IPS DF 6.9 (cell line): ENCODE data around the gene PRRC2B.

Experiments used
- DNase-seq: peaks from one replicate; pipeline ENCODE4 v3.0.0-alpha.2; 2013; ENCODE audit warnings: low read depth, low spot score
- H3K27ac ChIP-seq: one replicate; pipeline ENCODE4 v1.5.1; 2013; ENCODE audit warnings: low read length, control low read depth
- H3K27me3 ChIP-seq: 2 replicates; pipeline ENCODE4 v1.6.1; 2013; ENCODE audit warnings: mild to moderate bottlenecking, low read length; ENCODE audit not compliant: control insufficient read depth, insufficient read depth
- H3K36me3 ChIP-seq: 2 replicates; pipeline ENCODE4 v1.6.1; 2013; ENCODE audit warnings: low read length; ENCODE audit not compliant: control insufficient read depth, insufficient read depth
- H3K4me1 ChIP-seq: 2 replicates; pipeline ENCODE4 v1.6.1; 2013; ENCODE audit warnings: low read length; ENCODE audit not compliant: control insufficient read depth, insufficient read depth
- H3K4me3 ChIP-seq: 2 replicates; pipeline ENCODE4 v1.5.1; 2013; ENCODE audit warnings: mild to moderate bottlenecking, low read length
- H3K9me3 ChIP-seq: 2 replicates; pipeline ENCODE4 v1.6.1; 2013; ENCODE audit warnings: low read length, inconsistent platforms; ENCODE audit not compliant: control insufficient read depth, insufficient read depth
- WGBS: extraction: QIAGEN DNeasy Blood & Tissue Kit; methylation state at CpG from one replicate; pipeline ENCODE4 v1.1.7; 2013; ENCODE audit warnings: mixed read lengths, missing lambda C conversion rate; ENCODE audit not compliant: insufficient read length, insufficient coverage; 5-methylcytosine and 5-hydroxymethylcytosine counted together

Gene PRRC2B

GRCh38 chr9:131436376-131436775 is 42.5 kb downstream of the PRRC2B start:
- no peak for DNase-seq
- peaks cover 44% of the 10 kb centered on the region for H3K36me3 ChIP-seq
- no peak overlapping the region for H3K4me3 ChIP-seq
- WGBS: no CpG with 5 or more reads among the region's 12 CpGs
- H3K9me3 ChIP-seq: no peaks in the 10 kb centered on the region
- H3K4me1 ChIP-seq: peaks cover 13% of the 10 kb centered on the region
- no peak overlapping the region for H3K27ac ChIP-seq
- H3K27me3 ChIP-seq: no peaks in the 10 kb centered on the region

- WGBS: no CpG with 5 or more reads among the region's 8 CpGs
- Histone ChIP-seq H3K36me3 (peaks cover 44% of the 10 kb centered on the region), H3K27ac (no peak overlapping the region)
These were observed 43.0 kb downstream of the PRRC2B start for GRCh38 chr9:131436865-131437271.

GRCh38 chr9:131438190-131438589 is 44.3 kb downstream of the PRRC2B start:
- Histone ChIP-seq H3K27ac (no peak overlapping the region), H3K36me3 (peaks cover 37% of the 10 kb centered on the region), H3K27me3 (no peaks in the 10 kb centered on the region), H3K4me3 (no peak overlapping the region), H3K9me3 (no peaks in the 10 kb centered on the region), H3K4me1 (peaks cover 13% of the 10 kb centered on the region)
- WGBS: no CpG with 5 or more reads among the region's 7 CpGs
- no peak for DNase-seq

More at GRCh38 chr9:131436865-131437271, 43.0 kb downstream of the PRRC2B start:
- H3K9me3 ChIP-seq: no peaks in the 10 kb centered on the region
- no peaks in the 10 kb centered on the region for H3K27me3 ChIP-seq
- peak; percentile 55 for DNase-seq
- peaks cover 13% of the 10 kb centered on the region for H3K4me1 ChIP-seq
- H3K4me3 ChIP-seq: no peak overlapping the region

- DNase-seq: no peak
- peaks cover 15% of the 10 kb centered on the region for H3K4me1 ChIP-seq
- peaks cover 39% of the 10 kb centered on the region for H3K36me3 ChIP-seq
- no peak overlapping the region for H3K27ac ChIP-seq
- H3K9me3 ChIP-seq: no peaks in the 10 kb centered on the region
- no peak overlapping the region for H3K4me3 ChIP-seq
- WGBS: no CpG with 5 or more reads among the region's 4 CpGs
- H3K27me3 ChIP-seq: no peaks in the 10 kb centered on the region
These were observed 45.3 kb downstream of the PRRC2B start for GRCh38 chr9:131439224-131439623.

- no CpG with 5 or more reads among the region's 2 CpGs for WGBS
- Histone ChIP-seq H3K4me3 (no peak overlapping the region), H3K4me1 (peaks cover 12% of the 10 kb centered on the region), H3K36me3 (peaks cover 54% of the 10 kb centered on the region), H3K9me3 (no peaks in the 10 kb centered on the region), H3K27ac (no peak overlapping the region), H3K27me3 (no peaks in the 10 kb centered on the region)
- DNase-seq: no peak
These were observed 47.6 kb downstream of the PRRC2B start for GRCh38 chr9:131441441-131441840.

- no peak overlapping the region for H3K27ac ChIP-seq
These were observed 48.5 kb downstream of the PRRC2B start for GRCh38 chr9:131442351-131442750.

GRCh38 chr9:131443648-131444047 is 49.8 kb downstream of the PRRC2B start:
- Histone ChIP-seq H3K36me3 (peaks cover 55% of the 10 kb centered on the region), H3K4me3 (no peak overlapping the region), H3K4me1 (peaks cover 3% of the 10 kb centered on the region; the same call in 1 of the 2 replicates), H3K9me3 (no peaks in the 10 kb centered on the region), H3K27me3 (no peaks in the 10 kb centered on the region), H3K27ac (no peak overlapping the region)
- no peak for DNase-seq
- WGBS: no CpG with 5 or more reads among the region's 2 CpGs

More at GRCh38 chr9:131442351-131442750, 48.5 kb downstream of the PRRC2B start:
- no CpG with 5 or more reads among the region's 10 CpGs for WGBS
- Histone ChIP-seq H3K9me3 (no peaks in the 10 kb centered on the region), H3K4me3 (no peak overlapping the region), H3K4me1 (peaks cover 11% of the 10 kb centered on the region), H3K27me3 (no peaks in the 10 kb centered on the region), H3K36me3 (peaks cover 60% of the 10 kb centered on the region)
- no peak for DNase-seq

- H3K4me1 ChIP-seq: 0 out of 2 replicates have a peak, but pooled peaks cover 2% of the 10 kb centered on the region
These were observed 52.4 kb downstream of the PRRC2B start for GRCh38 chr9:131446276-131446675.

GRCh38 chr9:131447148-131447547 is 53.3 kb downstream of the PRRC2B start:
- Histone ChIP-seq H3K27ac (no peak overlapping the region), H3K4me1 (0 out of 2 replicates have a peak, but pooled peaks cover 2% of the 10 kb centered on the region), H3K27me3 (no peaks in the 10 kb centered on the region), H3K4me3 (no peak overlapping the region), H3K36me3 (peaks cover 43% of the 10 kb centered on the region), H3K9me3 (no peaks in the 10 kb centered on the region)
- DNase-seq: no peak
- no CpG with 5 or more reads among the region's 8 CpGs for WGBS

More at GRCh38 chr9:131446276-131446675, 52.4 kb downstream of the PRRC2B start:
- Histone ChIP-seq H3K27me3 (no peaks in the 10 kb centered on the region), H3K9me3 (no peaks in the 10 kb centered on the region), H3K4me3 (no peak overlapping the region), H3K36me3 (peaks cover 43% of the 10 kb centered on the region), H3K27ac (no peak overlapping the region)
- DNase-seq: no peak
- no CpG with 5 or more reads among the region's 11 CpGs for WGBS

- H3K27ac ChIP-seq: no peak overlapping the region
- no peaks in the 10 kb centered on the region for H3K27me3 ChIP-seq
- no peaks in the 10 kb centered on the region for H3K9me3 ChIP-seq
- no peak overlapping the region for H3K4me3 ChIP-seq
- H3K36me3 ChIP-seq: peaks cover 43% of the 10 kb centered on the region
- H3K4me1 ChIP-seq: 0 out of 2 replicates have a peak, but pooled peaks cover 2% of the 10 kb centered on the region
- WGBS: no CpG with 5 or more reads among the region's 14 CpGs
- DNase-seq: no peak
These were observed 53.7 kb downstream of the PRRC2B start for GRCh38 chr9:131447600-131447999.

- Histone ChIP-seq H3K4me1 (0 out of 2 replicates have a peak, but pooled peaks cover 1% of the 10 kb centered on the region), H3K27me3 (no peaks in the 10 kb centered on the region), H3K27ac (no peak overlapping the region), H3K9me3 (no peaks in the 10 kb centered on the region), H3K4me3 (no peak overlapping the region), H3K36me3 (peaks cover 40% of the 10 kb centered on the region)
- DNase-seq: no peak
- WGBS: no CpG with 5 or more reads among the region's 3 CpGs
These were observed 54.9 kb downstream of the PRRC2B start for GRCh38 chr9:131448818-131449217.
